GM18505 (cell line): Measurements from ENCODE around the gene PPME1.

Experiments used
- ATAC-seq: cut with Tn5 transposase; IDR thresholded peaks from one replicate; pipeline ENCODE4 v1.9.1; 2021; ENCODE audit not compliant: unreplicated experiment
- POLR2A ChIP-seq: IDR thresholded peaks from 4 replicates; pipeline ENCODE4 v1.6.1; 2011; ENCODE audit warnings: borderline replicate concordance; ENCODE audit not compliant: insufficient read depth, insufficient read length; ENCODE audit errors: extremely low read depth

Gene PPME1

DNA sequence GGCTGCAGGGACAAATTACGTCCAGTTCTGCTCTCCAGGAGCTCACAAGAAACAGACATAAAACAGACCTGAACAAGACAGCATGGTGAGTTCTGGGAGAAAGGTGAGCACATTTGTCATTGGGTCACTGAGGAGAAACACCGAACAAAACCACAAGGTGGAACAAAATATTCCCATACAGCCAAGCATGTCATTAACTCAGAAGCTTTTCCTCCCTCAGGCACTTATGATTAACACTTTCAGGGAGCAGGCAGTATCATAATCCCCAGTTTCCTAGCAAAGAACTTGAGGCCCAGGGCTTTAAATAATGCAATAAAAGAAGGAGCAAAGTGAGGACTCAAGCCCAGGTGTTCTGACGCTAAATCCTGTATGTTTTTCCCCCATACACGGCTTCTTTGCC lies 97.4 kb downstream of the PPME1 start:
- TF ChIP-seq POLR2A = no peak
- no peak for ATAC-seq

DNA sequence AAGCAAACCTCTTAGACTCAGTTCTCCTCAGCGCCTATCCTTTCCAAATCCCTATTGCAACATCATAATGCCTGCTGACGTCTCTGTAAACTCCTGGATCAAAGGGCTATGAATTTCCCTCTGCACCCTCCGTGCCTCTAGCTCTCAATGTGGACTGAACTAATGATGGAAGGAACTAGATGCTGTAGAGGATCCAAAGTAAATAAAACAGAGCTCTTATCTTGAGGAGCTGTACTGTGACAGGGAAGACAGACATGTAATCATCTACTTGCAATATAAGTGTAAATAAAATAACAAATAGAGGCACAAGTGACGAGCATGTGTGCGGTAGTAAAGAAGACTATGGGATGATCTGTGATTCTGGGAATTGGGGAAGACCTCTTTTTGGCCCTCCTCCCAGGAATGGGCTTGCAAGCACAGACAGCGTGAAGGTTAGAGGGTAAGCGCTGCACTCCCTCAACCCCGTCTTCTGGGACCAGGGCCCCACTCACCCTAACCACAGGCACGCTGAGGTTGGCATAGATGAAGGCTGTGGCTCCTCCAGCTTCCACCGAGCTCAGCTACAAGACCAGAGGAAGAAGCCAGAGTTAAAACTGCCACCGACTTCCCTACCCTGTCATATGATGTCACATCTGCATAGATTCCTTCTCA lies 98.2 kb downstream of the PPME1 start:
- no peak for TF ChIP-seq POLR2A
- ATAC-seq = no peak

DNA sequence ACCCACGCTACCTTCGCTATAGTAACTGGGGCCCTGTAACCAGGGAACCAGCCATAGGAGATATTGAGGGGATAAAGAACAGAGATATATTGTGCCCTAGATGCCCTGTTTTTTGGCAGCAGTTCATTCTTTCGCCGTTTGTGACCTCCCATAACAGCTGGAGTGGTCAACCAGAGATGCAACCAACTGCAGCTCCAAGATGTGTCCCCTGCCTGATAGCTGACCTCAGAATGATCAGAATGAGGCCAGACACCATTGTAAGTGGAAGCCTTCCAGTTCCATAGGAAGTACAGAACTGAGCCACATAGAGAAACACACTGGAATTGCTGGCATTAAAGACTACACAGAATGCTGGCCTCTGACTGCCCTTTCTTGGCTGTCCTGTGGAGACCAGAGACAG lies 101.2 kb downstream of the PPME1 start:
- TF ChIP-seq POLR2A = no peak
- ATAC-seq = no peak

DNA sequence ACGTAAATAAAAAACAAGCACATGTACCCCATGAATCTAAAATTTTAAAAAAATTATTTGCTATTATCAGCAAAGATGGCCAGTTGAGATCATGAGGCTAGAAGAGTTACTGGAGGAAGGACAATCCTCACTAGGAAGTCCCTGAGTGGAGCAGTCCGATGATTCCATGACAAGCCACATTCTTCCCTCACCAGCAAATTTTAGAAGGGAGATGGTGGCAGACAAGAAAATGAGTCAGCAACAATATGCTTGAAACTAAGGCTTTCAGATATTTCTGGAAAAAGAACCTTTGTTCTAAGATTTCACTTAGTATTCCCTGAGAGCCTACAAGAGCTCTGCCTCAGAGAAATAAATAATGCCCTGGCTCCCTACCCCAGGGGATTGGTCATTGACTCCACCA lies 105.5 kb downstream of the PPME1 start:
- ATAC-seq = no peak
- no peak for TF ChIP-seq POLR2A

DNA sequence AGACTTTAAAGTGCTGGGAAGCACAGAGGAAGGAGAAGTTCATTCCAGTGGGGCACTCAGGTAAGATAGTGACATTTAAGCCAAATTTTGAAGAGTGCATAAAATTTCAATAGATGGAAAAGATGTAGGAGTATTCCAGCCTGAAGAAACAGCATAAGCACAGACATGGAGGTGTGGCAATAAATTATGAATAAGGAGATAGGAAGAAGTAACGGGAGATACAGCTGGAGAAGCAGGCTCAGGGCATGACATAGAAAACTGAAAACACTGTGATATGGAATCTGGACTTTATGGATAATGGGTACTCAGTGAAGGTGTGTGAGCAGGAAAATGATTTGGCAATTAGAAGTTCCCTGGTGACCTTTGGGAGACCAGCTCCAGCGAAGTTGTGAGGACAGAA lies 107.0 kb downstream of the PPME1 start:
- ATAC-seq = no peak
- TF ChIP-seq POLR2A = no peak

DNA sequence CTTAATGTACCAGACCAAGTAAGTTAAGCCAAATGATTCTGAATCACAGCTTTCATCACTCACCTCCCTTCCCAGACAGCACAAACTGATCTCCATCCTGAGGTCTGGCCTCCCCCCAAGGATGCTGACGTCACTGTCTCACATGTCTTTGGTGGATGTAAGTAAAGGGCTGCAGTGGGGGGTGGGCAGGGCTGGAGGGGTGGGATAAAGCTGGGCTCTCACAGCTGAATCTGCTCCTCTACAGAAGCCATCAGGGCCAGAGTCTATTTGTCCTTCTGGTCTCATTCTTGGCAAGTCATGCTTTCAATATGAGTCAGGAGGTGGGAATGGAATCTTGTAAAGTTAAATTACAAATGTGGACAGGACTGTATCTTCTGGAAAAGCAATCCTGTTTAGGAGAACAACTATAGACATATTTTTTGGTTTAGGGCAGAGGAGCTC lies 107.7 kb downstream of the PPME1 start:
- no peak for ATAC-seq
- no peak for TF ChIP-seq POLR2A

DNA sequence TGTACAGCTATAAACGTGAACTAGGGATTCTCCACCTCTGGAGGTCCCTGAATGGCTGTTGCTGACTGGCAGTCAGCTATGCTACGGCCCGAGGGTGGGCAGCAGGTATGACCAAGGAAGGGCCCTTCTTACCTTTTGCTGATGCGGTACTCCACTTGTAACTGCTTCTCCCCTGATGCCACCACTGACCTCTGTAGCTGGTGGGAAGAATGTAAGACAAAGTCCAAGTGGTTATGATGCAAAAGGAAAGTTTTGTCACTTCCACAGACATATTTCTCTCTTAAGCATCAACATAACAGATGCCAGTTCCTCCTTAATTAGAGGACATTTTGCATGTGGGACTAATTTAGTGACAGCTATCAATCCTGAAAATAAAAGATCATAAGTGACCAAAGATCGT lies 108.2 kb downstream of the PPME1 start:
- ATAC-seq = no peak
- no peak for TF ChIP-seq POLR2A

DNA sequence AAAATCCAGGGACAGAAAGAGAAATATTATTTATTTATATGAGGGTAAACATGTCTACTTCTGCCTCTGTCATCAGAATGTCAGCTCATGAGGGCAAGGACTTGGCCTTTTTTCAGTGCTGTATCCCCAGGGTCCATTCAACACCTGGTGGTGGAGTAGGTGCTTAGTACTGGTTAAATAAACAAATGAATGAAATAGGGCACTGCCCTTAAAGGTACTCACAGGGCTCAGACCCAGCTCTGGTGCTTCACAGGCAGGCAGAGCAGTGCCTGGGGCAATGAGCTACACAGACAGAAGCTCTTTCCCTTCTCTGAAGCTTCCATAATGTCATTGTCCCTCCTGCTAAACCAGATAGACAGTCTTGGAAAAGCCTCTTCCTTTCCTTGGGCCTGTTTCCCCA lies 109.4 kb downstream of the PPME1 start:
- ATAC-seq = no peak
- TF ChIP-seq POLR2A = no peak

DNA sequence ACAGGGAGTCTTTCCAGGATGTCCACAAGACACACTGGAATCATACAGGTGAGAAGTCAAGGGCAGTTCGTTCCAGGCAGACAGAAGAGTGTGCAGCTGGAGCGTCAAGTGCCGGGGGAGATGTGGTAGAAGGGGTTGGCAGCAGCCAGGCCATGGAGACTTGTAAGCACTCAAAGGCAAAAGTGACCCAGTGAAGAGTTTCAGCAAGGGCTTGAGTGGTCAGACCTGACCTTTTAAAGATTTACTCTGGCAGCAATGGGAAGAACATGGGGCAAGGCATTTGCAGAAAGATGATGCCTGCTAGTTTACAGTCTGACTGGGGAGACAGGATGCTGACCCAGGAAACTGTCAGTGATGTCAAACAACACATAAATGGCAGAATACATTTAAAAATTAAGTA lies 111.3 kb downstream of the PPME1 start:
- no peak for ATAC-seq
- no peak for TF ChIP-seq POLR2A

DNA sequence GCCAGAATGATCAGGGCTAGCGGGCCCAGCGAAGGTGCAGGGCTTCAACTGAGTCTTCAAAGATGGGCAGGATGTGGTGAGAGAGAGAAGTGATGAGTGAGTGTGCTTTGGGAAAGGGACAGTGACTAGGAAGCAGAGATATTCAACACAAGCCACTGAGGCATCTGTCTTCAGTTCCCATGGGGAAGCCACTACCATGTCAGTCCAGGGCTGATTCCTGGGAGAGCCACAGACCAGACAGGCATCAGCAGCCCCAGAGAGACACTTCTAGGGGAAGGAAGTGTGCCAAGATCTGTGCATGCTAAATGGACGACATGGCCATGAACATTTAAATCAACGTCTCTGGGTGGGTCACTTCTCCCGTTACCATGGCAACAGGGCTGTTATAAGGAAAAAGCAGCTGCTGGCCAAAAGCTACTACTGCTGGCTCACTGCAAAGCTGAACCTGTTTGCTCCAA lies 111.9 kb downstream of the PPME1 start:
- ATAC-seq = no peak
- TF ChIP-seq POLR2A = no peak

DNA sequence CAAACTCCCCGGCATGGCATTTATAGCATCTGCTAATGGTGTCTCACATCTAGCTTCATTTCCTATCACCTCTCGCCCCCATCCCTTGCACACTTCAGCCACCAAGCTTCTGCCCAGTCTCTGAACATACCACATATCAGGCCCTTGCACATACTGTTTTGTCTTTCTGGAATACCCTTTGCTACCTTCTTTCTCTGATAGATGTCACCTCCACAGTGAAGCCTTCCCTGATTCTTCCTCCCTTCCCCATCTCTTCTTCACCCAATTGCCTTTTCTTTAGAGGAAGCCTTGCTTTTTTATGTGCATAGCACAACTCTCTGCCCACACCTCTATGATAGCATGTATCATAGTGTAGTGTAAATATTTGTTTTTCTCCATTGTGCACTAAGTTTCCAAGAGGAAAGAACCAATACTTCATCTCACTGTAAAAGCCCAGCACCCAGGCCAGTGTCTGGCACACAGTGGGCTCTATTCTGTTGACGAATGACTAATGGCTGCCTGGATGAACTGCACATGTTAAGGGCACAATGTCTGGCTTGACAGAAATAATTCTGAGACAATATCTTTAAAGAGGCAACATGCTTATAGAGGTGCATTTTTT lies 112.6 kb downstream of the PPME1 start:
- TF ChIP-seq POLR2A = no peak
- ATAC-seq = no peak

DNA sequence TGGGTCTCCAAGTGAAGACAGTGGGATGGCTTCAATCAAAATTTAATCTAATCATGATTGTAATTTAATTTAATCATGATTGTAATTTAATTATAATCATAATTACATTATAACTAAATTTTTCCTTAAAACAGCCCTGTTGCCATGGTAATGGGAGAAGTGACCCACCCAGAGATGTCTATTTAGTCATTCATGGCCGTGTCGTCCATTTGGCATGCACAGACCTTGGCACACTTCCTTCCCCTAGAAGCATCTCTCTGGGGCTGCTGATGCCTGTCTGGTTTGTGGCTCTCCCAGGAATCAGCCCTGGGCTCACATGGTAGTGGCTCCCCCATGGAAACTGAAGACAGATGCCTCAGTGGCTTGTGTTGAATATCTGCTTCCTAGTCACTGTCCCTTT lies 113.4 kb downstream of the PPME1 start:
- ATAC-seq = no peak
- no peak for TF ChIP-seq POLR2A

DNA sequence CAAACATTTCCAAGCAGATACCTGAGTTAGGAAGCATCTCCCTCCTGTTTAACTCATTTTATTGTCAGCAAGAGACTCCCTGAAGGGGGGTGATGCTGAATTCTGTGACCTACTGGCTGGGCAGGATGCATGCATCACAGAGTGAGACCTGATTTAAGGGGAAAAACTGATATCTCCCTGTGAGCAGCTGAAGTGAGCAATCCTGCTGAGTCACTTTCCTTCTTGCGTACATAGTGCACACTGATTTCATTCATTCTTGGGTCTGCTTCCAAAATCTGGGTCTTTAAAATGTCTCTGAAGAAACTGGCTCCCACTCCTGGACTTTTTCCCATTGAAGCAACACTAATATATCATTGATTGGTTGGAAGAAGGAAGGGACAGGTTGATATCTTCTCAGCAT lies 117.1 kb downstream of the PPME1 start:
- TF ChIP-seq POLR2A = no peak
- no peak for ATAC-seq

DNA sequence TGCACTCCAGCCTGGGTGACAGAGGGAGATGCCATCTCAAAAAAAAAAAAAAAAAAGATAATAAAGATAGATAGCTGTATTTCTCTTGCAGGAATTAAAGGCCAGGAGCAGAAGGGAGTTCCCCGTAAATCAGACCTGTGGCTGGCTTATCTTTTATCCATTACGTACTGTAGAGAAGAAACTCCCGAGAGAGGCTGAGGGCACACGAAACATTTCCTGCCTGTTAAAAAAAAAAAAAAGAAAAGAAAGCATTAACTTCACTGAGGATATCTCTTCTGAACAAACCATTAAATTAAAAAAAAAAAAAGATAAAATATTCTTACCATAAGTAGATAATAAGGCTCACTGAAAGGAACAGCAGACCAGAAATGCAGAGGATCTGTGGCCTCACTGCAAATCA lies 117.8 kb downstream of the PPME1 start:
- ATAC-seq = no peak
- TF ChIP-seq POLR2A = no peak
